ENCODE measurements around the gene B4GALNT3. TPM values are rescaled to one million over a fixed set of nuclear protein-coding genes. Genes with fewer than 3 reads are reported as not detected.

B4GALNT3 gene
- total and polyA plus RNA-seq, 2 experiments from 2014 or later: 0.11 TPM; not detected in 1

DNA sequence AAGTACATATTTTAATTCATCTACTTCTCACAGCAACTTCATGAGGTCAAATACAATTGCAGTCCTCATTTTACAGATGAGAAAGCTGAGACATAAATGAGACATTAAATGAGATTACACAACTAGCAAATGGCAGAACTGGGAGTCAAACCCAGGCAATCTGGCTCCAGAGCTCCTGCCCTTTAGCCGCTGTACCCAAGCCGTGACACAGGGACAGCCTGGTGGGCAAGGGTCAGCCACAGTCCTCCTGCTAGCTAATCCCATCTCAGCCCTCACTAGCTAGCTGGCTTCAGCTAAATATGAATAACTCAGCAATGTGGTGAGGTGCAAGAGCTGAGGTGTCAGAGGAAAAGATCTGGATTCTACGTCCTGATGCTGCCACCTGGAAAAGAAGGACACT lies 148.7 kb downstream of the B4GALNT3 start:
- Histone ChIP-seq H3K4me2 (ENCODE audit: unreplicated experiment) (no peak overlapping the region), H3K9ac (no peak overlapping the region), H3K4me1 (ENCODE audit: insufficient read depth) (peaks cover 10% of the 10 kb centered on the region), H4K20me1 (ENCODE audit: insufficient read depth) (no peaks in the 10 kb centered on the region), H3K27ac (no peak overlapping the region), H3K4me3 (no peak overlapping the region), H3K27me3 (replicated peaks; ENCODE audit: insufficient read depth) (no peaks in the 10 kb centered on the region), H2AFZ (no peak overlapping the region), H3F3A (ENCODE audit: insufficient read depth) (no peaks in the 10 kb centered on the region), H3K36me3 (ENCODE audit: low read depth) (no peaks in the 10 kb centered on the region), H3K9me2 (ENCODE audit: insufficient read depth) (no peaks in the 10 kb centered on the region), H3K9me3 (ENCODE audit: low read depth) (no peaks in the 10 kb centered on the region), H3K79me2 (ENCODE audit: insufficient read depth) (no peaks in the 10 kb centered on the region)
- in situ Hi-C loops (cut with MboI): no loop called here
- no peak for DNase-seq
- TF ChIP-seq EZH2phosphoT487 (IDR thresholded peaks at IDR 0.05; ENCODE audit: insufficient read depth, low read depth) (no peak), EZH2 (IDR thresholded peaks at IDR 0.05; ENCODE audit: insufficient read depth, poor library complexity, severe bottlenecking) (no peak)
- 93 to 98% methylated on average over 3 of the region's 3 CpGs for WGBS, 2 experiments (ENCODE audit: low coverage in 1 of 2, low lambda C conversion rate in 2 of 2, missing lambda C conversion rate in 2 of 2)

DNA sequence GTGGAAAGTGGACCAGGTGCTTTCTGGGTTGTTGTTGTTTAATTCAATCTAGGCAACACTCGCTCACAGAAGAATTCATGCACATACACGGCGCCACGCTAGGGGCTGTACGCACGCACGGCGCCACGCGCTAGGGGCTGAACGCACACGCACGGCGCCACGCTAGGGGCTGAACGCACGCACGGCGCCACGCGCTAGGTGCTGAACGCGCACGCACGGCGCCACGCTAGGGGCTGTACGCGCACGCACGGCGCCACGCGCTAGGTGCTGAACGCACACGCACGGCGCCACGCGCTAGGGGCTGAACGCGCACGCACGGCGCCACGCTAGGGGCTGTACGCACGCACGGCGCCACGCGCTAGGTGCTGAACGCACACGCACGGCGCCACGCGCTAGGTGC lies 149.2 kb downstream of the B4GALNT3 start:
- no peaks in the 10 kb centered on the region for H3K79me2 ChIP-seq (ENCODE audit: insufficient read depth)
- no peaks in the 10 kb centered on the region for H3F3A ChIP-seq (ENCODE audit: insufficient read depth)
- H3K27ac ChIP-seq: no peak overlapping the region
- in situ Hi-C loops (cut with MboI): no loop called here
- no peaks in the 10 kb centered on the region for H4K20me1 ChIP-seq (ENCODE audit: insufficient read depth)
- 97 to 100% methylated on average over 4 to 57 of the region's 58 CpGs for WGBS, 2 experiments (ENCODE audit: low coverage in 1 of 2, low lambda C conversion rate in 2 of 2, missing lambda C conversion rate in 2 of 2)
- no peak overlapping the region for H3K4me3 ChIP-seq
- TF ChIP-seq EZH2 (IDR thresholded peaks at IDR 0.05; ENCODE audit: insufficient read depth, poor library complexity, severe bottlenecking) (no peak), EZH2phosphoT487 (IDR thresholded peaks at IDR 0.05; ENCODE audit: insufficient read depth, low read depth) (no peak)
- H3K36me3 ChIP-seq (ENCODE audit: low read depth): no peaks in the 10 kb centered on the region
- H3K9me3 ChIP-seq (ENCODE audit: low read depth): no peaks in the 10 kb centered on the region
- H3K4me1 ChIP-seq (ENCODE audit: insufficient read depth): peaks cover 10% of the 10 kb centered on the region
- DNase-seq: no peak
- H3K27me3 ChIP-seq (replicated peaks; ENCODE audit: insufficient read depth): no peaks in the 10 kb centered on the region
- H2AFZ ChIP-seq: no peak overlapping the region
- no peak overlapping the region for H3K9ac ChIP-seq
- H3K4me2 ChIP-seq (ENCODE audit: unreplicated experiment): no peak overlapping the region
- H3K9me2 ChIP-seq (ENCODE audit: insufficient read depth): no peaks in the 10 kb centered on the region

- Histone ChIP-seq H3K9ac (no peak overlapping the region), H3K9me2 (ENCODE audit: insufficient read depth) (no peaks in the 10 kb centered on the region), H3K4me2 (ENCODE audit: unreplicated experiment) (no peak overlapping the region), H3F3A (ENCODE audit: insufficient read depth) (no peaks in the 10 kb centered on the region), H3K27me3 (replicated peaks; ENCODE audit: insufficient read depth) (no peaks in the 10 kb centered on the region), H3K36me3 (ENCODE audit: low read depth) (no peaks in the 10 kb centered on the region), H3K9me3 (ENCODE audit: low read depth) (no peaks in the 10 kb centered on the region), H3K4me1 (ENCODE audit: insufficient read depth) (peaks cover 10% of the 10 kb centered on the region), H2AFZ (no peak overlapping the region), H3K27ac (no peak overlapping the region), H3K4me3 (no peak overlapping the region), H3K79me2 (ENCODE audit: insufficient read depth) (no peaks in the 10 kb centered on the region), H4K20me1 (ENCODE audit: insufficient read depth) (no peaks in the 10 kb centered on the region)
- DNase-seq: no peak
- TF ChIP-seq EZH2phosphoT487 (IDR thresholded peaks at IDR 0.05; ENCODE audit: insufficient read depth, low read depth) (no peak), EZH2 (IDR thresholded peaks at IDR 0.05; ENCODE audit: insufficient read depth, poor library complexity, severe bottlenecking) (no peak)
- WGBS, 2 experiments (ENCODE audit: low coverage in 1 of 2, low lambda C conversion rate in 2 of 2, missing lambda C conversion rate in 2 of 2): 93 to 100% methylated on average over 3 of the region's 3 CpGs
- in situ Hi-C loops (cut with MboI): no loop called here
These were observed 152.0 kb downstream of the B4GALNT3 start for GRCh38 chr12:611721-612120.

GRCh38 chr12:612293-612692 lies 152.6 kb downstream of the B4GALNT3 start:
- H3K4me3 ChIP-seq: no peak overlapping the region
- H3K27me3 ChIP-seq (replicated peaks; ENCODE audit: insufficient read depth): no peaks in the 10 kb centered on the region
- no peak overlapping the region for H3K9ac ChIP-seq
- H2AFZ ChIP-seq: no peak overlapping the region
- no peak overlapping the region for H3K27ac ChIP-seq
- no peaks in the 10 kb centered on the region for H4K20me1 ChIP-seq (ENCODE audit: insufficient read depth)
- H3K4me2 ChIP-seq (ENCODE audit: unreplicated experiment): no peak overlapping the region
- no peaks in the 10 kb centered on the region for H3K36me3 ChIP-seq (ENCODE audit: low read depth)
- 82 to 85% methylated on average over 7 of the region's 7 CpGs for WGBS, 2 experiments (ENCODE audit: low coverage in 1 of 2, low lambda C conversion rate in 2 of 2, missing lambda C conversion rate in 2 of 2)
- in situ Hi-C loops (cut with MboI): no loop called here
- peaks cover 10% of the 10 kb centered on the region for H3K4me1 ChIP-seq (ENCODE audit: insufficient read depth)
- no peaks in the 10 kb centered on the region for H3K9me3 ChIP-seq (ENCODE audit: low read depth)
- H3K9me2 ChIP-seq (ENCODE audit: insufficient read depth): no peaks in the 10 kb centered on the region
- TF ChIP-seq EZH2phosphoT487 (IDR thresholded peaks at IDR 0.05; ENCODE audit: insufficient read depth, low read depth) (no peak), EZH2 (IDR thresholded peaks at IDR 0.05; ENCODE audit: insufficient read depth, poor library complexity, severe bottlenecking) (no peak)
- H3F3A ChIP-seq (ENCODE audit: insufficient read depth): no peaks in the 10 kb centered on the region
- no peak for DNase-seq
- no peaks in the 10 kb centered on the region for H3K79me2 ChIP-seq (ENCODE audit: insufficient read depth)

DNA sequence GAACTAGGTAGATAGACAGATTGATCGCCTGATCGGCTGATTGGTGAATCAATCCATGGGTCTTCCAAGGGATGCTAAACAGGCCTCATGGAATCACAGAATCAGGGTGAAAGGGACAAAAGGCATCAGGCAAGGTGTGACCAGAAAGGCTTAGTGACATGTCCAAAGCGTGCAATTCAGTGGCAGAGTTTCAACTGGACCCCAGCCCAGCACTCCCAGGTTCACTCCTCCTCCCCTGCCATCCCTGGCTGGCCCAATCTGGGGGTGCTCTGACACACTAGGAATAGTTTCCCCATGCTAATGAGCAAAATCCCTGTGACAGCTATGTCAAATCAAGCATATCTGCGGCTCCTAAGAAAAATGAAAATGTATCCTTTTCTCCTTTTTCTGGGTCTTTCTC lies 153.1 kb downstream of the B4GALNT3 start:
- Histone ChIP-seq H3K4me2 (ENCODE audit: unreplicated experiment) (no peak overlapping the region), H3K9ac (no peak overlapping the region), H2AFZ (no peak overlapping the region), H3K27ac (no peak overlapping the region), H4K20me1 (ENCODE audit: insufficient read depth) (no peaks in the 10 kb centered on the region), H3K9me2 (ENCODE audit: insufficient read depth) (no peaks in the 10 kb centered on the region), H3K36me3 (ENCODE audit: low read depth) (no peaks in the 10 kb centered on the region), H3F3A (ENCODE audit: insufficient read depth) (no peaks in the 10 kb centered on the region), H3K9me3 (ENCODE audit: low read depth) (no peaks in the 10 kb centered on the region), H3K4me3 (no peak overlapping the region), H3K27me3 (replicated peaks; ENCODE audit: insufficient read depth) (no peaks in the 10 kb centered on the region), H3K79me2 (ENCODE audit: insufficient read depth) (no peaks in the 10 kb centered on the region), H3K4me1 (ENCODE audit: insufficient read depth) (peaks cover 10% of the 10 kb centered on the region)
- TF ChIP-seq EZH2phosphoT487 (IDR thresholded peaks at IDR 0.05; ENCODE audit: insufficient read depth, low read depth) (no peak), EZH2 (IDR thresholded peaks at IDR 0.05; ENCODE audit: insufficient read depth, poor library complexity, severe bottlenecking) (no peak)
- no peak for DNase-seq
- in situ Hi-C loops (cut with MboI): no loop called here
- 90 to 95% methylated on average over 4 of the region's 4 CpGs for WGBS, 2 experiments (ENCODE audit: low coverage in 1 of 2, low lambda C conversion rate in 2 of 2, missing lambda C conversion rate in 2 of 2)

Small RNA genes within 50 kb of the gene (small RNA-seq; reads per million reads assigned to genes)
- gene RNU7-103P (ENCODE audit: low read depth, low replicate concordance): not detected

Other genes with a start within 250 kb of the B4GALNT3 start
- gene SLC6A12, start 245.8 kb upstream of the B4GALNT3 start, total RNA-seq (2014; rRNA removed; shearing (Covaris generic)): not detected in 2 replicates
- not detected in 2 replicates for gene SLC6A12, start 245.8 kb upstream of the B4GALNT3 start, polyA plus RNA-seq (2016; fragmentation: Nextera tagmentation; extraction: Ambion mirVana)
- not detected in 2 replicates for gene SLC6A13, start 197.1 kb upstream of the B4GALNT3 start, total RNA-seq (2014; rRNA removed; shearing (Covaris generic))
- not detected in 2 replicates for gene SLC6A13, start 197.1 kb upstream of the B4GALNT3 start, polyA plus RNA-seq (2016; fragmentation: Nextera tagmentation; extraction: Ambion mirVana)
- 25.1 and 60.2 TPM in 2 replicates for gene KDM5A, start 70.6 kb upstream of the B4GALNT3 start, total RNA-seq (2014; rRNA removed; shearing (Covaris generic))
- 28.7 and 31.4 TPM in 2 replicates for gene KDM5A, start 70.6 kb upstream of the B4GALNT3 start, polyA plus RNA-seq (2016; fragmentation: Nextera tagmentation; extraction: Ambion mirVana)
- 6.3 and 9.9 TPM in 2 replicates for gene CCDC77, start 58.3 kb upstream of the B4GALNT3 start, total RNA-seq (2014; rRNA removed; shearing (Covaris generic))
- gene CCDC77, start 58.3 kb upstream of the B4GALNT3 start, polyA plus RNA-seq (2016; fragmentation: Nextera tagmentation; extraction: Ambion mirVana): 4.5 and 8.3 TPM in 2 replicates
- 5.2 and 5.9 TPM in 2 replicates for gene NINJ2, start 203.5 kb downstream of the B4GALNT3 start, total RNA-seq (2014; rRNA removed; shearing (Covaris generic))
- 4.9 and 6.4 TPM in 2 replicates for gene NINJ2, start 203.5 kb downstream of the B4GALNT3 start, polyA plus RNA-seq (2016; fragmentation: Nextera tagmentation; extraction: Ambion mirVana)